ENCODE measurements around the gene HDAC4.

GRCh38 chr2:239118264-239118663 is 282.6 kb downstream of the HDAC4 start:
- TF ChIP-seq, protein P1, sequence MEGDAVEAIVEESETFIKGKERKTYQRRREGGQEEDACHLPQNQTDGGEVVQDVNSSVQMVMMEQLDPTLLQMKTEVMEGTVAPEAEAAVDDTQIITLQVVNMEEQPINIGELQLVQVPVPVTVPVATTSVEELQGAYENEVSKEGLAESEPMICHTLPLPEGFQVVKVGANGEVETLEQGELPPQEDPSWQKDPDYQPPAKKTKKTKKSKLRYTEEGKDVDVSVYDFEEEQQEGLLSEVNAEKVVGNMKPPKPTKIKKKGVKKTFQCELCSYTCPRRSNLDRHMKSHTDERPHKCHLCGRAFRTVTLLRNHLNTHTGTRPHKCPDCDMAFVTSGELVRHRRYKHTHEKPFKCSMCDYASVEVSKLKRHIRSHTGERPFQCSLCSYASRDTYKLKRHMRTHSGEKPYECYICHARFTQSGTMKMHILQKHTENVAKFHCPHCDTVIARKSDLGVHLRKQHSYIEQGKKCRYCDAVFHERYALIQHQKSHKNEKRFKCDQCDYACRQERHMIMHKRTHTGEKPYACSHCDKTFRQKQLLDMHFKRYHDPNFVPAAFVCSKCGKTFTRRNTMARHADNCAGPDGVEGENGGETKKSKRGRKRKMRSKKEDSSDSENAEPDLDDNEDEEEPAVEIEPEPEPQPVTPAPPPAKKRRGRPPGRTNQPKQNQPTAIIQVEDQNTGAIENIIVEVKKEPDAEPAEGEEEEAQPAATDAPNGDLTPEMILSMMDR (IDR thresholded peaks at IDR 0.05; ENCODE audit: low read length), result no peak
- TF ChIP-seq EZH2 (IDR thresholded peaks at IDR 0.05; ENCODE audit: borderline replicate concordance, low read length), result no peak
